SU-DHL-6 (cell line): ENCODE measurements around the gene SLC39A11.

Experiments used
- CTCF ChIP-seq: fragments of 200-600 bp; sonication (generic); IDR thresholded peaks from one replicate; pipeline ENCODE4 v1.5.1; 2017; ENCODE audit warnings: antibody characterized with exemption, mild to moderate bottlenecking, low read length, moderate library complexity; ENCODE audit not compliant: insufficient read depth, poor library complexity, severe bottlenecking
- EZH2phosphoT487 ChIP-seq: fragments of 200-600 bp; sonication (generic), shearing (Covaris generic); conservative IDR thresholded peaks from 2 replicates; pipeline ENCODE4 v1.6.1; 2018; ENCODE audit warnings: mild to moderate bottlenecking, antibody characterized with exemption, low read length, moderate library complexity, mixed read lengths

GRCh38 chr17:72766761-72767356 is 325.6 kb downstream of the SLC39A11 start:
- no peak for TF ChIP-seq CTCF
- no peak for TF ChIP-seq EZH2phosphoT487
